ENCODE data around the gene ZNF222.

The ZNF222 gene

DNA sequence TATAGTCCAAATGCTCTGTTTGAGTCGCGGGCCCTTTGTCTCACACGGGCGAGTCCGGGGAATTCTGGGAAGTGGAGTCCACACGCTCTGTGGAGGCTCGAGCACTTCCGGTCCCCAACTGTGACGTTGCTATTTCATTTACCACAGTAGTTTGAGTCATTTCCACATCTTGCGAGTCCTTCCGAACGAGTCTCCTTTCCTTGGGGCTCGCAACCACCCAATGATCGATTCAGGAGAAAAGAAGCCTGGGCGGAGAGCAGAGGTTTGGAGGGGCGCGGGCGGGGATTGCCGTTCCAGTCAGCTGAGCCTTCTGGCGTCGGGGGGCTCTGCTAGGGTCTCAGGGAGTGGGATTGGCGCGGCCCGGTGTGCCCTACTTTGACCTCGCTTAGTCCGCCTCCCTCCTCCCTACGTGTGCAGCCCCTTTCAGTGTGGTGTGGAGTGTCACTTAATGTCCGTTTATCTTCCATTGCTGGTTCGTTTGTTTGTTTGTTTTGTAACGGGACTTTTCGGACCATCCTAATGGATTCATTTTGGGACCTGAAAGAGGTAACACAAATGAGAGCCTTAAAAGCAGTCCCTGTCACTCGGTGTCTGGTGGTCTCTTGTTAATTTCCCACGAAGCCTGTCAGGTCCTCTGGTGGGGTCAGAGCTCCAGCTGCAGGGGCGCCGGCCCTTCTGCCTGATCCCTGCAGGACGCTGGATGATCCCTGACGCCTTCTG is at the start of gene ZNF222:
Gene ZNF222, plus strand, starts transcription at position 163 of the 720 bp plus-strand sequence. Its CDS starts 58 bp downstream, at position 221.
- peak; percentile 85 for DNase-seq (ENCODE audit: low spot score)

DNA sequence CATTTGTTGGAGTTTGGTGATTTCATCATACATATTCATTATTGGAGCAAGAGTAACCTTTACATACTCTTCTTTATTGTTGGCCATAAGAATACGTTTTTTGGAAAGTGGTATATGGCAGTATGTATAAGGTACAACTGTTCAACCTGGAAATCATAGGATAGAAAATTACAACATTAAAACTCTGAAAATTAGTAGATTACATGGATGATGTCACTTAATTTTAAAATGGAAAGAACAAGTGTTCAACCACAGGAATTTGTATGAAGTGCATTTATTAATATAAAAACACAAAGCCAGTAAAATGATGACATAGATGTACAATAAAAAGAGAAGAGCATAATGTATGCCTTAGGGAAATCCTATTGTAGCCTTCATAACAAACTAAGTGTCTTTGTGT is 48.4 kb upstream of the ZNF222 start:
- no peak for DNase-seq (ENCODE audit: low spot score)

DNA sequence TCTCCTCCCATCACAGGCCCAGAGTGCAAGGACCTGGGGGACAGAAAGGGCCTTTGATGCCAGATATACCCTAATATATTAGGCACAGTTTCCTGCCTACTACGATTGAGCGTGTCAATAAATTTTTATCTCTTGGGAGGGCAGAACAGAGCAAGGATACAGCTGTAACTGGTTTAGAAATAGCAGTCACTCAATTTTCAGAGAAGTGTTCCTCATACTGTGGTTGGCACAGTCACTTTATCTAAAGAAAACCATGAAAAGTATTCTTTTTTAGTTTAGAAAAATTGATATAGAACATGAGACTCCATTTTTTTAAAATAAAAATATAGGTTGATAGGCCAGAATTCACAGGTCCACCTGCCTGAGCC is 41.7 kb upstream of the ZNF222 start:
- DNase-seq (ENCODE audit: low spot score), result no peak

DNA sequence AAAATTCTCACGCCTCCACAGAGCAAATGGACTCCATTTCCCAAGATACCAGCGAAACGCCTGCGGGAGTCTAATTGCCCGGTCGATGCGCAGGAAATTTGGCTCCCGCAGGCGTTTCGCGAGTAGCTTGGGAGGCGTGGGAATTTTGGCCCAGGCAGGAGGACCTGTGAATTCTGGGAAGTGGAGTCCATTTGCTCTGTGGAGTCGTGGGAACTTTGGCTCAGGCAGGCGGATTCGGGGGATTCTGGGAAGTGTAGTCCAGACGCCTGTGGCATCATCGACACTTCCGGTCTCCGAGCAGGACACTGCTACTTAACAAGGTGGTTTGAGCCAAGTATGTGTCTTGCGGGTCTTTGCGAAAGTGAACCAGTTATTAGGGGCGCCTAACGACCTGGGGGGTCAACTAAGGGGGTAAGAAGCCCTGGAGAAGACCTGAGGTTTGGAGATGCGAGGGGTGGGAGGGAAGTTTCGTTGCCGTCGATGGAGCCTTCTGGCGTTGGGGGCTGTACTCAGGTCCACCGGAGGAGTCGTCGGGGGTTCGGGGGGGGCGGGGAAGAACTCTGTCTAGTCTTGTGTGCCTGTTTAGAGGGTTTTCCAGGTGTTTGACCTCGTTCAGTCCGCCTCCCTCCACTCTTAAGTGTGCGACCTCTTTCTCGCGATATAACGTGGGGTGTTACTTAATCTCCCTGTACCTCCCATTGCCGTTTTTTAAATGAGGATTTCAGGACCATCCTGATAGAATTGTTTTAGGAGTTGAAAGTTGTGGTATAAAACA is 41.1 kb upstream of the ZNF222 start, which contains the start of gene ZNF155:
Gene ZNF155, plus strand, starts transcription at position 277 of the 775 bp plus-strand sequence. CDS start 4,356 bp downstream, outside the sequence.
- DNase-seq (ENCODE audit: low spot score), result peak; percentile 97

DNA sequence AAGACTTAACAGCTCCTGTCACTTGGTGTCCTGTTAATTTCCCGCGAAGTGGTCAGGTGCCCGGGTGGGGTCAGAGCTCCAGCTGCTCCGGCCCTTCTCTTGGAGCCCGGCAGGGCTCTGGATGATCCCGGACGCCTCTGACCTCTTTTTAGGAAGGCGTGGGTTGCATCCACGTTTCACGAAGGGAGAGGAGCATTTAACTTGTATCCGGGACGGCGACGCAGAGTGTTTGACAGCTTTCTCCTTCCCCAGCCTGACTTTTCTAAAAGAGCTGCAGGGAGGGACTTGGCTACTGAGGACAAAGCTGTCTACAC is 40.5 kb upstream of the ZNF222 start:
- DNase-seq (ENCODE audit: low spot score), result no peak

DNA sequence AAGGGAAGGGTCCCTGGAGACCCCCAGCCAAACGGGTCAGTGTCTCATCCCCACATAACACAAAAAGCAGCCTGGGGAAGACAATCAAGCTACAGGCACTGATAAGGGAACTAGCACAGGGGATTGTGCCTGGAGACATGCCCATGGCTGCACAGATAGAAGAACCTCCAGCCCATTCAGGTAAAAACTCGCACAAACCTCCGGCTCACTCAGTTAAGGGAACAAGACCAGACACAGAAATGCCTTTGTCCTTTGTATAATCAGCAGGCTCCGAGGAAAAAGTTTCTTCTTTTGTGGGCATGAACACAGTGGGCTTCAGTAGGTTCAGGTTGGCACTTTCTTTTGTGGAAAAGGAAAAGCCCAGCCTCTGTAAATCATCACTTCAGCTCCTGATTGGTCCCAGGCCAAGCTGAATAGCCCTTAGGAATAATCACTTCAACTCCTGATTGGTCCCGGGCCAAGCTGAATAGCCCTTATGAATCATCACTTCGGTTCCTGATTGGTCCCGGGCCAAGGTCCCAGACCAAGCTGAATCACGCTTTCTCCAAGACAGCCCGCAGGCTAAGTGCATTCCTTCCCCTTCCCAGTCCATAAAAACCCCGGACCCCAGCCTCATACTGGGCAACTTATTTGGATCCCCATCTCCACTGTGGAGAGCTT is 27.4 kb upstream of the ZNF222 start:
- no peak for DNase-seq (ENCODE audit: low spot score)

DNA sequence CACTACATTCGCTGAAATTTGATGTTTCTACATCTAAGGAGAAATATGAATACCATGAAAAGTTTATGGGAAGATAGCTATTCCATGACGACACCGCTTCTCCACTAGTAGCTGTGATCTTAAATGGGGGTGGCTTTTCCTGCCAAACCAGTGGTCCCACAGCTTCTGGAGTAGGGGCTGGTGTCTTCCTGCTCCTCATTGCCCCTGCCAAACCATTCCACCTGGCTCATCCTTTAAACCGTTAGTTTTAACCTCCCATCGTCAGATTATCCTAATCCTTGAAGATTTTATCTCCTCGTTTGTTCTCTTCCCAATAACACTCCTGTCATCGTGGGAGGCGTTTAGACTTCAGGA is 23.0 kb upstream of the ZNF222 start:
- no peak for DNase-seq (ENCODE audit: low spot score)

GRCh38 chr19:44002566-44003460 is 22.4 kb upstream of the ZNF222 start, which contains the start of gene ZNF230:
Gene ZNF230 (plus strand): TSS chr19:44002957. CDS start chr19:44007079, 4,122 bp downstream.
- DNase-seq (ENCODE audit: low spot score), result peak; percentile 96

GRCh38 chr19:44003461-44004009 is 21.6 kb upstream of the ZNF222 start:
- DNase-seq (ENCODE audit: low spot score), result peak; percentile 1

DNA sequence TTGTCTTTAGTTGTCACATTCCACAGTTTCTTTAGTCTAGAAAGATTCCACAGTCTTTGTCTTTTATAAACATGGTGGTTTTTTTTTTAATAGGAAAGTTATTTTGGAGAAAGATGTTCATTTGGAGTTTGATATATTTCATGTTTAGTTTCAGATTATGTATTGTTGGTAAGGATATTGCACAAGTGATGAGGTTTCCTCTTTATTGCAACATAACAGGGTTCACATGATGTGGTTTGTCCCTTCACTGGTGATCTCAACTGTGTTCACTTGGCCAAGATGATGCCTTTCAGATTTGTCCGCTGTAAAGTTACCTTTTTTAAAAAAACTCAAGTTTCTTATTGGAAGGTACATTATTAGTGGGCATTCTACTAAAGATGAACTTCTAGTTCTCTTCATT is 19.2 kb upstream of the ZNF222 start:
- DNase-seq (ENCODE audit: low spot score), result no peak

GRCh38 chr19:44007473-44007872 is 17.7 kb upstream of the ZNF222 start:
- no peak for DNase-seq (ENCODE audit: low spot score)

DNA sequence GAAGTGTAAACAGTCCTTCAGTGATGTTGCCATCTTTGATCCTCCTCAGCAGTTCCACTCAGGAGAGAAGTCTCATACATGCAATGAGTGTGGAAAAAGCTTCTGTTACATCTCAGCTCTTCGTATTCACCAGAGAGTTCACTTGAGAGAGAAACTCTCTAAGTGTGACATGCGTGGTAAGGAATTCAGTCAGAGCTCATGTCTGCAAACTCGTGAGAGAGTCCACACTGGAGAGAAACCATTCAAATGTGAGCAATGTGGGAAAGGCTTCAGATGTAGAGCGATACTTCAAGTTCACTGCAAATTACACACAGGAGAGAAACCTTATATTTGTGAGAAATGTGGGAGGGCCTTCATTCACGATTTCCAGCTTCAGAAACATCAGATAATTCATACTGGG is 14.7 kb upstream of the ZNF222 start:
- DNase-seq (ENCODE audit: low spot score), result no peak

- no peak for DNase-seq (ENCODE audit: low spot score)
Measured at GRCh38 chr19:44019498-44019897, 5.7 kb upstream of the ZNF222 start.

- no peak for DNase-seq (ENCODE audit: low spot score)
Measured at GRCh38 chr19:44021221-44021620, 4.0 kb upstream of the ZNF222 start.

GRCh38 chr19:44024900-44025216 is 321 bp upstream of the ZNF222 start:
- DNase-seq (ENCODE audit: low spot score), result no peak

DNA sequence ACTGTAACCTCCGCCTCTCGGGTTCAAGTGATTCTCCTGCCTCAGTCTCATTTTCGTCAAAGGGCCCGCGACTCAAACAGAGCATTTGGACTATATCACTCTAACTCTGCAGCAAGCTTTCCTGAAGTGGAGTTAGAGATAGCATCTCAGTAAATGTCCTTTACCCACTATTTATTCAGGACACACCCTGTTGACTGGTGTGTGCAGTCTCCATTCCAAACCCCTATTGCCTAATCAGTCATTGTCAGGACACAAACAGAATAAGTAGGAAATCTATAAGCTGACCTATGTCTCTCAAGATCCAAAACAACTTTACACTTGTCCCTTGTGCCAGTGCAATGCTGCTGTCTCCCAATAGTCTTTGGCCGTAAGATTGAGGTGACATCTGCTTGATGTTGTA is 1.4 kb downstream of the ZNF222 start:
- no peak for DNase-seq (ENCODE audit: low spot score)

- no peak for DNase-seq (ENCODE audit: low spot score)
Measured at GRCh38 chr19:44032001-44032610, 6.9 kb downstream of the ZNF222 start.

GRCh38 chr19:44042147-44042546 is 17.0 kb downstream of the ZNF222 start:
- no peak for DNase-seq (ENCODE audit: low spot score)

- peak; percentile 11 for DNase-seq (ENCODE audit: low spot score)
Measured at GRCh38 chr19:44050740-44051649, 25.8 kb downstream of the ZNF222 start.
